Suprapubic skin (tissue), 3 donors: ENCODE data around the gene FMNL2.

Source experiments
- CTCF ChIP-seq, 2 donors: fragments of 200-600 bp in 1 of 2; fragments of 450-650 bp in 1 of 2; sonication (generic) in 1 of 2; IDR thresholded peaks; one replicate each; pipeline ENCODE4 v1.5.1; 2016 to 2019; ENCODE audit warnings: antibody characterized with exemption in 2 of 2, mild to moderate bottlenecking in 1 of 2, moderate library complexity in 1 of 2
- EP300 ChIP-seq: sonication (generic); formaldehyde crosslinking; IDR thresholded peaks from one replicate; pipeline ENCODE4 v1.6.1; 2017; ENCODE audit warnings: antibody characterized with exemption

- no peak for TF ChIP-seq CTCF (IDR thresholded peaks at IDR 0.05)
- TF ChIP-seq EP300 = no peak
Measured at GRCh38 chr2:152379089-152379488, 44.1 kb downstream of the FMNL2 start.
